Measurements from ENCODE around the gene CACNB1. TPM values are rescaled to one million over a fixed set of nuclear protein-coding genes. Genes with fewer than 3 reads are reported as not detected.

The CACNB1 gene
- total RNA-seq, 2 experiments from 2014 or later: 14.9 to 15.5 TPM

- intact Hi-C loops (cut with DNase I, micrococcal nuclease): no loop called here
- DNase-seq (no peak), ATAC-seq (ENCODE audit: poor library complexity) (peak; percentile 21)
- CTCF ChIA-PET: interaction anchor here (1.7 kb wide), 1 partner anchor 19 kb away, joined by 4 read pairs; no protein-coding TSS in a partner anchor
- TF ChIP-seq CTCF (IDR thresholded peaks at IDR 0.05): no peak
- H3K36me3 ChIP-seq (ENCODE audit: insufficient read depth, low read length): no peaks in the 10 kb centered on the region
- H3K27ac Mint-ChIP-seq: no peak within 1 kb of the TSS
- POLR2A ChIA-PET: interaction anchor here (0.9 kb wide), 1 partner anchor 26 kb away, joined by 6 read pairs; the partner anchor contains the start of gene RPL19
- no peaks in the 10 kb centered on the region for H3K9me3 ChIP-seq (ENCODE audit: control insufficient read depth in 1 of 2, insufficient read depth in 1 of 2, low read length in 2 of 2)
- peak within 1 kb of the TSS; percentile 19 for H3K4me3 ChIP-seq (ENCODE audit: low read length)
- no peaks in the 10 kb centered on the region for H3K36me3 Mint-ChIP-seq (ENCODE audit: low read depth)
- H3K27ac ChIP-seq (ENCODE audit: low read depth in 1 of 2, low read length in 2 of 2): no peak within 1 kb of the TSS
- peaks cover 48 to 53% of the 10 kb centered on the region in 2 experiments for H3K27me3 ChIP-seq (ENCODE audit: control insufficient read depth in 1 of 2, insufficient read depth in 2 of 2, low read length in 2 of 2)
- peaks cover 21% of the 10 kb centered on the region for H3K4me1 ChIP-seq (ENCODE audit: insufficient read depth, low read length)
- H3K4me3 Mint-ChIP-seq: peak within 1 kb of the TSS; percentile 86
- H3K9me3 Mint-ChIP-seq: no peaks in the 10 kb centered on the region
- H3K4me1 Mint-ChIP-seq (ENCODE audit: low read depth): peaks cover 5% of the 10 kb centered on the region
- H3K27me3 Mint-ChIP-seq: peaks cover 62% of the 10 kb centered on the region
Observed at GRCh38 chr17:39225308-39225958, 28.0 kb upstream of the CACNB1 start, which contains the start of gene STAC2. Gene STAC2, minus strand, starts transcription at chr17:39225945. Its CDS starts 443 bp downstream, at chr17:39225502.

GRCh38 chr17:39224778-39225307 is 27.4 kb upstream of the CACNB1 start:
- peak in 1 of 14 experiments; percentile 43 for DNase-seq
- ChIA-PET POLR2A (no interaction called here), CTCF (no interaction called here)
- Mint-ChIP-seq H3K27ac (no peak overlapping the region), H3K4me1 (ENCODE audit: low read depth) (peaks cover 5% of the 10 kb centered on the region), H3K9me3 (no peaks in the 10 kb centered on the region), H3K4me3 (peak overlapping the region; percentile 76), H3K27me3 (peaks cover 61% of the 10 kb centered on the region), H3K36me3 (ENCODE audit: low read depth) (no peaks in the 10 kb centered on the region)
- no peak for TF ChIP-seq CTCF (IDR thresholded peaks at IDR 0.05)
- intact Hi-C loops (cut with DNase I, micrococcal nuclease): no loop called here
- ATAC-seq (ENCODE audit: poor library complexity): peak; percentile 49
- H3K36me3 ChIP-seq (ENCODE audit: insufficient read depth, low read length): no peaks in the 10 kb centered on the region
- H3K27me3 ChIP-seq (ENCODE audit: control insufficient read depth in 1 of 2, insufficient read depth in 2 of 2, low read length in 2 of 2): peaks cover 48 to 53% of the 10 kb centered on the region in 2 experiments
- H3K4me1 ChIP-seq (ENCODE audit: insufficient read depth, low read length): peaks cover 21% of the 10 kb centered on the region
- H3K27ac ChIP-seq (ENCODE audit: low read depth in 1 of 2, low read length in 2 of 2): no peak overlapping the region
- H3K9me3 ChIP-seq (ENCODE audit: control insufficient read depth in 1 of 2, insufficient read depth in 1 of 2, low read length in 2 of 2): no peaks in the 10 kb centered on the region
- H3K4me3 ChIP-seq (ENCODE audit: low read length): no peak overlapping the region

GRCh38 chr17:39223907-39224777 is 26.7 kb upstream of the CACNB1 start:
- Mint-ChIP-seq H3K27me3 (peaks cover 54% of the 10 kb centered on the region), H3K27ac (no peak overlapping the region), H3K4me3 (peak overlapping the region; percentile 56)

More at GRCh38 chr17:39223907-39224777, 26.7 kb upstream of the CACNB1 start:
- no peak overlapping the region for H3K4me3 ChIP-seq (ENCODE audit: low read length)
- H3K27ac ChIP-seq (ENCODE audit: low read depth in 1 of 2, low read length in 2 of 2): no peak overlapping the region
- no peaks in the 10 kb centered on the region for H3K36me3 ChIP-seq (ENCODE audit: insufficient read depth, low read length)
- no peak for ATAC-seq (ENCODE audit: poor library complexity)
- Mint-ChIP-seq H3K9me3 (no peaks in the 10 kb centered on the region), H3K36me3 (ENCODE audit: low read depth) (no peaks in the 10 kb centered on the region), H3K4me1 (ENCODE audit: low read depth) (peaks cover 5% of the 10 kb centered on the region)
- ChIA-PET CTCF (interaction anchor here (1.3 to 1.4 kb wide), 3 partner anchors 8 to 21 kb away, joined by 3 to 5 read pairs (median 4); no protein-coding TSS in a partner anchor), POLR2A (no interaction called here)
- peaks cover 48% of the 10 kb centered on the region in 2 experiments for H3K27me3 ChIP-seq (ENCODE audit: control insufficient read depth in 1 of 2, insufficient read depth in 2 of 2, low read length in 2 of 2)
- no peaks in the 10 kb centered on the region for H3K9me3 ChIP-seq (ENCODE audit: control insufficient read depth in 1 of 2, insufficient read depth in 1 of 2, low read length in 2 of 2)
- H3K4me1 ChIP-seq (ENCODE audit: insufficient read depth, low read length): peaks cover 21% of the 10 kb centered on the region
- intact Hi-C loops (cut with DNase I, micrococcal nuclease): no loop called here
- DNase-seq: no peak
- no peak for TF ChIP-seq CTCF (IDR thresholded peaks at IDR 0.05)

Measured in CD4-positive, alpha-beta T cell (primary cell).